Inflammatory macrophage treated with lipopolysaccharide for 4 hours (primary cell): Measurements from ENCODE around the gene ATP2C1.
"Not testable (repeated sequence)": the region's sequence is repeated elsewhere in the genome, so short reads cannot be mapped to it uniquely, and the experiment has no call there.

Source experiments
- DNase-seq: peaks from one replicate; pipeline ENCODE4 v3.0.0-alpha.2; 2020

ATP2C1 gene, protein sequence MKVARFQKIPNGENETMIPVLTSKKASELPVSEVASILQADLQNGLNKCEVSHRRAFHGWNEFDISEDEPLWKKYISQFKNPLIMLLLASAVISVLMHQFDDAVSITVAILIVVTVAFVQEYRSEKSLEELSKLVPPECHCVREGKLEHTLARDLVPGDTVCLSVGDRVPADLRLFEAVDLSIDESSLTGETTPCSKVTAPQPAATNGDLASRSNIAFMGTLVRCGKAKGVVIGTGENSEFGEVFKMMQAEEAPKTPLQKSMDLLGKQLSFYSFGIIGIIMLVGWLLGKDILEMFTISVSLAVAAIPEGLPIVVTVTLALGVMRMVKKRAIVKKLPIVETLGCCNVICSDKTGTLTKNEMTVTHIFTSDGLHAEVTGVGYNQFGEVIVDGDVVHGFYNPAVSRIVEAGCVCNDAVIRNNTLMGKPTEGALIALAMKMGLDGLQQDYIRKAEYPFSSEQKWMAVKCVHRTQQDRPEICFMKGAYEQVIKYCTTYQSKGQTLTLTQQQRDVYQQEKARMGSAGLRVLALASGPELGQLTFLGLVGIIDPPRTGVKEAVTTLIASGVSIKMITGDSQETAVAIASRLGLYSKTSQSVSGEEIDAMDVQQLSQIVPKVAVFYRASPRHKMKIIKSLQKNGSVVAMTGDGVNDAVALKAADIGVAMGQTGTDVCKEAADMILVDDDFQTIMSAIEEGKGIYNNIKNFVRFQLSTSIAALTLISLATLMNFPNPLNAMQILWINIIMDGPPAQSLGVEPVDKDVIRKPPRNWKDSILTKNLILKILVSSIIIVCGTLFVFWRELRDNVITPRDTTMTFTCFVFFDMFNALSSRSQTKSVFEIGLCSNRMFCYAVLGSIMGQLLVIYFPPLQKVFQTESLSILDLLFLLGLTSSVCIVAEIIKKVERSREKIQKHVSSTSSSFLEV

DNA sequence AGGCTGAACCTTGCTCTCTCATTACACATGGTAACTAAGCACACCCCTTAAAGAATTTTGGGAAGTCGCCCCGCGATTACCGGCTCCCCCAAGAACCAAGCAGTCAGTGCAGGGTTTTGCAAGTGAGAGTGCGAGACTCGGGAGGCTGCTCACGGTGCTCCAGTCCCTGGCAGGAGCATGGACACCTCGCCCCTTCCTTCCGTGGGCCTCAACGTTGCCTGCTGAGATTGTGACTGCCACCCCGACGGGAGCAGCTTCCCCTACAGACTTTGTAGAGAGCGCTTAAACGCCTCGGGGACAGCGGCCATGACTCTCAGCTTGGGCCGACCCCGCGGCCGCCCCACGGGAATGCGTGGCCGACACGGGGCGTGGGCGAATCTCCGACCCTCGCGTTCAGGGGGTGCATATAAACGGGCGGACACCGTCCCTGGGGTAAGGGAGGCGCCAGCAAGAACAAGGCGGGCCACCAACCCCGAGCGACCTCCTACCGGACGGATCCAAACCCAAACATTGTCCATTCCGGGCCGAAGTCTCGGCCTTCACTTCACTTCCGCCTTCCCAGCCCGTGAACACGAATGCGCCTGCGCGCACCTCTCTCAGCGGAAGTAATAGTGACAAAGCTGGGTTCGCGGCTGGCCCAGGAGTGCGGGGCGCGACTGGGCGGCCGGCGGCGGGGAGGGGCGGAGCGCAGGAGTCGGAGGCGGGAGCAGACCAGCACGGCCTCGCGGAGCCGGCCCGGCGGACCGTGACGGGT lies at the start of gene ATP2C1:
TSS of gene ATP2C1 (plus strand) at position 709 of the 754 bp plus-strand sequence. CDS start 686 bp downstream, outside the sequence.
- peak; percentile 95 for DNase-seq

DNA sequence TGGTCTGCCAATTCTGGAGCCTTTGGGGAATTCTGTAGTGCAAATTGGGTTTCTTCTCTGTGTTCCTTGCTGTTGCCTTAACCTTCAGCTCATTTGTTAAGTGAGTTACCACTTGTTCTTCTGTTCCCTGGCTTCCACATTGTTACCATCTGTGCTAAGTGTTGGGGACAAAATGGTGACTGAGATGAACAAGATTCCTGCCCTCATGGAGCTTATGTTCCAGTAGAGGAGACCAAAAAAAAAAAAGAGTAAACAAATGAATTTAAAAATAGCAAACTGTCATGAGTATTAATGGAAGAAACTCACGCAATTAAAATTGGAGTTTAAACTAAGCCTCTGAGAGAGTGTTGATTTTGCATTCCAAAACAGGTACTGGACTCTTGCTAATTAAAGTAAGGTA lies 49.4 kb upstream of the ATP2C1 start:
- no peak for DNase-seq

- DNase-seq, result no peak
Observed at GRCh38 chr3:130846181-130846580, 47.7 kb upstream of the ATP2C1 start.

DNA sequence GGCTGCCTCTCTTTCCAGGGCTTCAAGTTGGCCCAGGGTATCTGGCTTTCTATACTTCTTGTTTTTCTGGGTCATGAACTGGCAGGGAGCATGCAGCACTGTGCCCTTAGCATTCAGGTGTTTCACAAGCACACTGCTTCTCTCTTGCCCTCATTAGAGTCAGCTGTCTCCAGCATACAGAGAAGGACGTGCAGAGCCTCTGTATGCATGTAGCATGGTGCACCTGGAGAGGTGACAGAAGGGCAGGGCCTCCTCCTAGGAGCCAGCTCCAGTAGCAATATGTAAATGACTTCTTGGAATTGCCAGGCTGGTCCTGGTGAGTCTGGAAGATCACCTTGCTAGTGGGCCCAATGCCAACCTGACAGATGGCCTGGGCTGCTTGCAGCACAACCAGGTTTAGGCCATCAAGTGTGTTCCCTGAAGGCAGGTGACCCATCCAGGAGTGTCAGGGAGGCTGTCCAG lies 44.8 kb upstream of the ATP2C1 start:
- peak; percentile 58 for DNase-seq

GRCh38 chr3:130850044-130850797 lies 43.7 kb upstream of the ATP2C1 start:
- DNase-seq, result peak; percentile 99

GRCh38 chr3:130850843-130851242 lies 43.0 kb upstream of the ATP2C1 start:
- DNase-seq, result no peak

GRCh38 chr3:130851277-130851676 lies 42.6 kb upstream of the ATP2C1 start:
- peak; percentile 27 for DNase-seq

- DNase-seq, result no peak
Observed at GRCh38 chr3:130853581-130853980, 40.3 kb upstream of the ATP2C1 start.

DNA sequence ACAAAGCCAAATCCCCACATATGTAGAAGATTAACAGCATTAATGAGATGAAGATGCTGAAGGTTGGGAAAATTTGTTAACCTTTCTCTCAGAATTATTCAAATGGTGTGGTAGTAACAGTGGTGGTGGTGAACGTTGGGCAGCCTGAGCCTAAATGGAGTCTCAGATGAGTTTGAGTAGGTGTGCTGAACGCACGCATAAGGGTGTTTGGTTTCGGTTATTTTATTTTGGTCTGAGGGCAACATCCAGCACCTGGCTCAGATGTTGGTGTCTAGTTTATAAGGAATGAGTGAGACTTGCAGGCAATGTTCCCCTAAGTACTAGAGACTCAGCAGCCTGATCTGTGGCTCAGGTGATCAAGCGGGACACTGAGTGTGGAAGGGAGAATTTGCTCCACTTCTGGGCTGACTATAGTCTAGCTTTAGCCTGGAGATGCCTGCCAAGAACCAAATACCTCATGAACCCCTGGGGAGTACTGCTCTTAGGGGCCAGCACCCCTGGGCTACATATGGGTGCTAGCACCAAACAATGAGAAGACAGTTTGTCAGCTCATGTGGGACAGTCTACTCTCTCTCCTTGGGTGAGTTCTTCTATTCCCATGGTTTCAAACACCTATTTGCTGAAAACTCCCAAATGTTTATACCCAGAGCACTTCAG lies 39.5 kb upstream of the ATP2C1 start:
- no peak for DNase-seq

DNA sequence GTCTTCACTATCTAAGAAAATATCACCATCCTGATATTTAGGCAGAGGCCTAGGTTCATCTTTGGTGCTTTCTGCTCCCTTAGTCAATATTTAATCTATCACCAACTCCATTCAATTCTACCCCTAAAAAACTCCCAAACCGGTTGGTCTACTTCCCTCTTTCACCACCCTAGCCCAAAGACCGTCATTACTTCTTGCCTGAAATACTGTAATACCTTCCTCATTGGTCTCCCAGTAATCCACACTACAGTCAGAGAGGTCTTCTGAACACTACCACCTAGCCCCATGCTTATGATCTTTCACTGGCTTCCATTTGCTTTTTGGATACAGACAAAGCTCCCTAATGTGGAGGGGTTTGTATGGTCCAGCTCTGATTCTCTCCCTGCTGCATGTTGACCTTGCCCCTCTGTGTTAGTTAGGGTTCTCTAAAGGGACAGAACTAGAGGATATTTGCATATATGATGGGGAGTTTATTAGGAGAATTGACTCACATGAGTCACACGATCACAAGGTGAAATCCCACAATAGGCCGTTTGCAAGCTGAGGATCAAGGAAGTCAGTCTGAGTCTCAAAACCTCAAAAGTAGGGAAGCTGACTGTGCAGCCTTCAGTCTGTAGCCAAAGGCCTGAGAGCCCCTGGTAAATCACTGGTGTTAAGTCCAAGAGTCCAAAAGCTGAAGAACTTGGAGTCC lies 36.4 kb upstream of the ATP2C1 start:
- peak; percentile 93 for DNase-seq

DNA sequence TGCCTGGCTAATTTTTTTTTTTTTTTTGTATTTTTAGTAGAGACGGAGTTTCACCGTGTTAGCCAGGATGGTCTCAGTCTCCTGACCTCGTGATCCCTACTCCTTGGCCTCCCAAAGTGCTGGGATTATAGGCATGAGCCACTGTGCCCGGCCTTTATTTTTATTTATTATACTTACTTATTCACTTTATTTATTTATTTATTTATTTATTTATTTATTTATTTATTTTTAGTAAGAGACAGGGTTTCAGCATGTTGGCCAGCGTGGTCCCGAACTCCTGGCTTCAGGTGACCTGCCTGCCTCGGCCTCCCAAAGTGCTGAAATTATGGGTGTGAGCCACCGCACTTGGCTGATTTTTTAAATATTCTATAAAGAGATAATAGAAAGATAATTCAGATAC lies 31.8 kb upstream of the ATP2C1 start:
- not testable (repeated sequence) for DNase-seq

GRCh38 chr3:130865489-130865888 lies 28.4 kb upstream of the ATP2C1 start:
- peak; percentile 55 for DNase-seq

GRCh38 chr3:130866327-130866726 lies 27.6 kb upstream of the ATP2C1 start:
- no peak for DNase-seq

- DNase-seq, result no peak
Observed at GRCh38 chr3:130870423-130870822, 23.5 kb upstream of the ATP2C1 start.

DNA sequence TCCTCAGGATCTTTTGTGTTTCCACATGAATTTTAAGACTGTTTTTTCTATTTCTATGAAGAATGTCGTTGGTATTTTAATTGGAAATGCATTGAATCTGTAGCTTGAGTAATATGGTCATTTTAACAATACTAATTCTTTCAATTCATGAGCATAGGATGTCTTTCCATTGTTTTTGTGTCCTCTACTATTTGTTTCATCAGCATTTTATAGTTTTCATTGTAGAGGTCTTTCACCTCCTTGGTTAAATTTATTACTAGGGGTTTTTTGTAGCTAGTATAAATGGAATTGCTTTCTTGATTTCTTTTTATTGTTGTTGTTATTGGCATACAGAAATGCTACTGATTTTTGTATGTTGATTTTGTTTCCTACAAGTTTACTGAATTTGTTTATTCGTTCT lies 17.3 kb upstream of the ATP2C1 start:
- no peak for DNase-seq

DNA sequence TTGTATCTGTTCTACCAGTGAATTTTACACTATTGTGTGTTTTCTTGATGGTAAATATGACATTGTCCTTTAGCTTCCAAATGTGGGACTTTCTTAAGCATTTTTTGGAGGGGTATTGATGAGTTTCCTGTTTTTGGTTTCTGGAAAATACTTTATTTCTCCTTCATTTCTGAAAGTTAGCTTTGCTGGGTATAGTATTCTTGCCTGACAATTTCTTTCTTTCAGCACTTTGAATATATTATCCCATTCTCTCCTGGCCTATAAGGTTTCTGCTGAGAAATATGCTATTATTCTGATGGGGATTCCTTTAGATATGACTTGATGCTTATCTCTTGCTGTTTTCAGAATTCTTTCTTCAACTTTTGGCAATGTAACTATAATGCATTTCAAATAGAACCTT lies 15.4 kb upstream of the ATP2C1 start:
- DNase-seq, result no peak

DNA sequence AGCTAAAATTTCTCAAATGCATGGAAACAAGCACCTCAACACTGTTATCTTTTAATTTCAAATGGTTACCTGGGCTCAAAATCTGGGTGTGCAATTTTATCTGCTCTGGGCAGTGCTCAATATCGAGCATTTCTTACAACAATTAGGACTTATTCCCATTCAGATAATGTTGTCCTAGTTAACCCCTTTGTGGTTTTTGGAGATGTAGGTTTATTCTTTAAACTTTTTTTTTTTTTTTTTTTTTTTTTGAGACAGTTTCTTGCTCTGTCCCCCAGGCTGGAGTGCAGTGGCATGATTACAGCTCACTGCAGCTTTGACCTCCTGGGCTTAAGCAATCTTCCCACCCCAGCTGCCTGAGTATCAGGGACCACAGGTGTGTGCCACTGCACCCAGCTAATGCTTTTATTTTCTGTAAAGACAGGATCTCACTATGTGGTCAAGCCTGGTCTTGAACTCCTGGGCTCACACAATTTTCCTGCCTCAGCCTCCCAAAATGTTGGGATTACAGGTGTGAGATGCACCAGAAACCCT lies 4.4 kb upstream of the ATP2C1 start:
- no peak for DNase-seq

GRCh38 chr3:130892759-130893375 lies 1.0 kb upstream of the ATP2C1 start:
- peak; percentile 84 for DNase-seq

- DNase-seq, result peak; percentile 20
Observed at GRCh38 chr3:130894130-130894985, 474 bp downstream of the ATP2C1 start.
